ENCODE results near the gene TUBA4B.

- TF ChIP-seq CTCF (IDR thresholded peaks at IDR 0.05) (no peak), EP300 (IDR thresholded peaks at IDR 0.05; ENCODE audit: low read depth) (no peak)
Measured at GRCh38 chr2:219280651-219281050, 27.6 kb downstream of the TUBA4B start.
